Endometrial microvascular endothelial cells (primary cell): ENCODE data around the gene IDH3G. TPM values are rescaled to one million over a fixed set of nuclear protein-coding genes. Genes with fewer than 3 reads are reported as not detected.
"Not testable (repeated sequence)": the region's sequence is repeated elsewhere in the genome, so short reads cannot be mapped to it uniquely, and the experiment has no call there.

Experiments used
- in situ Hi-C: cut with HindIII; loops from 2 replicates; pipeline ENCODE4 v1.10.0; 2017; ENCODE audit warnings: low sequenced_read_pairs, low pct_unique_long_range_greater_than_20kb; ENCODE audit errors: inconsistent ontology term
- total RNA-seq: library from RNA; depleted of rRNA; stranded (reverse); fragments of >200 nt; gene quantifications from one replicate; pipeline ENCODE4 v1.2.3, GENCODE V29; 2015; ENCODE audit errors: inconsistent ontology term

Gene IDH3G
- total RNA-seq, 1 donor from 2014 or later: 77.5 TPM

- in situ Hi-C loops: not testable (repeated sequence)
These were observed 51.2 kb downstream of the IDH3G start for GRCh38 chrX:153742796-153743467.

GRCh38 chrX:153742111-153742510, 52.1 kb downstream of the IDH3G start:
- in situ Hi-C loops: not testable (repeated sequence)

- in situ Hi-C loops: no loop called here
These were observed 52.7 kb downstream of the IDH3G start for GRCh38 chrX:153741446-153741845.

- in situ Hi-C loops: no loop called here
These were observed 53.4 kb downstream of the IDH3G start for GRCh38 chrX:153740631-153741222.

- in situ Hi-C loops: no loop called here
These were observed 54.3 kb downstream of the IDH3G start for GRCh38 chrX:153739754-153740486.

- in situ Hi-C loops: no loop called here
These were observed 56.0 kb downstream of the IDH3G start for GRCh38 chrX:153738056-153738605.

- in situ Hi-C loops: no loop called here
These were observed 57.2 kb downstream of the IDH3G start for GRCh38 chrX:153736871-153737441.

GRCh38 chrX:153736071-153736820, 57.9 kb downstream of the IDH3G start:
- in situ Hi-C loops: no loop called here

Other genes starting within 250 kb of the IDH3G start
- gene CCNQ, start 195.2 kb downstream of the IDH3G start, total RNA-seq: 52.3 TPM
- not detected for gene DUSP9, start 147.2 kb downstream of the IDH3G start, total RNA-seq
- not detected for gene PNCK, start 120.6 kb downstream of the IDH3G start, total RNA-seq
- 2.6 TPM for gene SLC6A8, start 106.4 kb downstream of the IDH3G start, total RNA-seq
- gene BCAP31, start 70.0 kb downstream of the IDH3G start, total RNA-seq: 282 TPM
- gene ABCD1, start 69.5 kb downstream of the IDH3G start, total RNA-seq: 11.7 TPM
- 15.3 TPM for gene PLXNB3, start 30.1 kb downstream of the IDH3G start, total RNA-seq
- 0.56 TPM for gene SRPK3, start 13.3 kb downstream of the IDH3G start, total RNA-seq
- 199 TPM for gene SSR4, start 293 bp upstream of the IDH3G start, total RNA-seq
- gene PDZD4, start 36.2 kb upstream of the IDH3G start, total RNA-seq: not detected
- gene L1CAM, start 91.8 kb upstream of the IDH3G start, total RNA-seq: not detected
- not detected for gene AVPR2, start 110.3 kb upstream of the IDH3G start, total RNA-seq
- gene ARHGAP4, start 131.9 kb upstream of the IDH3G start, total RNA-seq: 15.4 TPM
- gene NAA10, start 140.7 kb upstream of the IDH3G start, total RNA-seq: 216 TPM
- not detected for gene RENBP, start 150.3 kb upstream of the IDH3G start, total RNA-seq
- gene HCFC1, start 177.4 kb upstream of the IDH3G start, total RNA-seq: 44.8 TPM
- 9.8 TPM for gene TMEM187, start 178.4 kb upstream of the IDH3G start, total RNA-seq
- 156 TPM for gene IRAK1, start 225.5 kb upstream of the IDH3G start, total RNA-seq